NB4 (cell line): Measurements from ENCODE around the gene BRD4.

Experiments used
- POLR2A ChIP-seq: IDR thresholded peaks from 2 replicates; pipeline ENCODE4 v1.6.1; 2011; ENCODE audit warnings: mild to moderate bottlenecking; ENCODE audit not compliant: insufficient read length; ENCODE audit errors: extremely low read depth
- TF ChIP-seq, protein P1 (sequence below): IDR thresholded peaks from one replicate; pipeline ENCODE4 v1.5.1; 2012; ENCODE audit warnings: low read depth, low read length
- TF ChIP-seq, protein P2 (sequence below): IDR thresholded peaks from 2 replicates; pipeline ENCODE4 v1.6.1; 2011; ENCODE audit warnings: low read depth, low read length

DNA sequence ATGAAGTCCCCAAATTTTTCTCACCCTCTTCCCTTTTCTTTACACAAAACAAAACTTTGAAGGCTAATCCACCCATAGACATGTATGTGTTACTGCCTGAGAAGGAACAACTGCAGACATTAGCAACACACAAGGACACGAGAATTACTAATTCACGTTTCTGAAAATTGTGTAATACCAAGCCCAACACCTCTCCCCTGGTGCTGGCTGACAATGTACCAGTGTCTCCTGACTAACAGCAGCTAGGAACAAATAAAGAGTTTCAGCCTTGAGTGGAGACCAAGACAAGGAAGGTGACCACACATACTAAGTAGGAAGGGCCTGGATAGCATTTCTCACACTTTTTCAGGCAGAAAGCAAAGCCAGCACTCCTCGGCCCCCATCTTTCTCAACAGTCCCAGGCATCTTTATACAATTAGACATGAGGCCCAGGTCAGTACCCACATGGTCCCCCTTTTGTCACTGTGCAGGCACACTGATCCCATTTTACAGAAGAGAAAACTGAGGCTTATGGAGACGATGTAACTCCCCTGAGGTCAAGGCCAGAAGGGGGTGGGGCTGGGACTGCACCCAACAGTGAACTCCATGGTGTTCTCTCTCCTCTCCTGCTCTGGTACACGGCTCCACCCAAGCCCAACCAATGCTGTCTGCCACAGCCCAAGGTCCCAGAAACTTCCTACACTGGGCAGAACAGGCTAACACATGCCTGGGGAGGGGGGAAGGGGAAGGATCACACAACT, 8.7 kb downstream of the BRD4 start:
- TF ChIP-seq, protein P1, sequence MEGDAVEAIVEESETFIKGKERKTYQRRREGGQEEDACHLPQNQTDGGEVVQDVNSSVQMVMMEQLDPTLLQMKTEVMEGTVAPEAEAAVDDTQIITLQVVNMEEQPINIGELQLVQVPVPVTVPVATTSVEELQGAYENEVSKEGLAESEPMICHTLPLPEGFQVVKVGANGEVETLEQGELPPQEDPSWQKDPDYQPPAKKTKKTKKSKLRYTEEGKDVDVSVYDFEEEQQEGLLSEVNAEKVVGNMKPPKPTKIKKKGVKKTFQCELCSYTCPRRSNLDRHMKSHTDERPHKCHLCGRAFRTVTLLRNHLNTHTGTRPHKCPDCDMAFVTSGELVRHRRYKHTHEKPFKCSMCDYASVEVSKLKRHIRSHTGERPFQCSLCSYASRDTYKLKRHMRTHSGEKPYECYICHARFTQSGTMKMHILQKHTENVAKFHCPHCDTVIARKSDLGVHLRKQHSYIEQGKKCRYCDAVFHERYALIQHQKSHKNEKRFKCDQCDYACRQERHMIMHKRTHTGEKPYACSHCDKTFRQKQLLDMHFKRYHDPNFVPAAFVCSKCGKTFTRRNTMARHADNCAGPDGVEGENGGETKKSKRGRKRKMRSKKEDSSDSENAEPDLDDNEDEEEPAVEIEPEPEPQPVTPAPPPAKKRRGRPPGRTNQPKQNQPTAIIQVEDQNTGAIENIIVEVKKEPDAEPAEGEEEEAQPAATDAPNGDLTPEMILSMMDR = no peak
- TF ChIP-seq POLR2A = no peak
- TF ChIP-seq, protein P2, sequence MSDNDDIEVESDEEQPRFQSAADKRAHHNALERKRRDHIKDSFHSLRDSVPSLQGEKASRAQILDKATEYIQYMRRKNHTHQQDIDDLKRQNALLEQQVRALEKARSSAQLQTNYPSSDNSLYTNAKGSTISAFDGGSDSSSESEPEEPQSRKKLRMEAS = no peak
